HUES48 (cell line): ENCODE results near the gene RBM20.

Experiments used
- H3K27ac ChIP-seq: one replicate; pipeline ENCODE4 v1.7.0; 2013; ENCODE audit warnings: low read depth, low read length, inconsistent platforms
- H3K27me3 ChIP-seq: 2 replicates; pipeline ENCODE4 v1.6.1; 2013; ENCODE audit warnings: mild to moderate bottlenecking, low read length; ENCODE audit not compliant: control insufficient read depth, insufficient read depth
- H3K36me3 ChIP-seq: 2 replicates; pipeline ENCODE4 v1.6.1; 2013; ENCODE audit warnings: low read length; ENCODE audit not compliant: control insufficient read depth, insufficient read depth
- H3K4me1 ChIP-seq: 2 replicates; pipeline ENCODE4 v1.6.1; 2013; ENCODE audit warnings: mild to moderate bottlenecking, low read length; ENCODE audit not compliant: control insufficient read depth, insufficient read depth
- H3K4me3 ChIP-seq: 2 replicates; pipeline ENCODE4 v1.5.1; 2013; ENCODE audit warnings: mild to moderate bottlenecking, low read depth, low read length
- H3K9ac ChIP-seq: 2 replicates; pipeline ENCODE4 v1.6.1; 2013; ENCODE audit warnings: mild to moderate bottlenecking, low read depth, low read length, moderate library complexity
- H3K9me3 ChIP-seq: 2 replicates; pipeline ENCODE4 v1.6.1; 2013; ENCODE audit warnings: low read length; ENCODE audit not compliant: control insufficient read depth, insufficient read depth

The RBM20 gene

DNA sequence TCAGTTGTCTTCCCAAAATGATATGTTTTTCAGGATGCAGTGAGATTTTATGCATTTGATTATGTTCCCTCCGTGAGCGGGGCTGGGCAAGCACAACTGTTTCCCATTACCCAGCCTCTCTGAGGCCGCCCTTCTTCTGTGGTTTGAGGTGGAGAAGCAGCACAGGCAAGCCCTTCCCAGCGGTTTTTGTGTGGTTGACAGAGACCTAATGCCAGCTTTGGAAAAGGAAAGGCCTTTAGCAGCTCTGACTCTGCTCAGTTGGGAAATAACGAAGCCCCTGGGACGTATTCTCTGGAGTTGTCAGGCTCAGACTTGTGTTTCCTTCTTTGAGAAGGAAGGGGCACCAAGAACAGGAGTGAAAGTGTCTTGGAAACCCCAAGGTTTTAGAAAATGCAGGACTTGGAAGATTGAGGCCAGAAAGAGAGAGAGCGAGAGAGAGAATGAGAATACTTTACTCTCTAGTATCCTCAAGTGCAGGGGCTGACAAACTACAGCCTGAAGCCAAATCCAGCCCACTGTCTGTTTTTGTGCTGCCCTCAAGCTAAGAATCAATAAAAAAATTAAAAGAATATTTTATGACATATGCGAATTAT lies 207.0 kb downstream of the RBM20 start:
- Histone ChIP-seq H3K27me3 (no peaks in the 10 kb centered on the region), H3K36me3 (no peaks in the 10 kb centered on the region), H3K4me3 (no peak overlapping the region), H3K4me1 (no peaks in the 10 kb centered on the region), H3K9me3 (no peaks in the 10 kb centered on the region), H3K27ac (no peak overlapping the region), H3K9ac (no peak overlapping the region)

GRCh38 chr10:110852255-110852896 lies 208.2 kb downstream of the RBM20 start:
- no peaks in the 10 kb centered on the region for H3K36me3 ChIP-seq
- H3K9ac ChIP-seq = no peak overlapping the region
- no peak overlapping the region for H3K27ac ChIP-seq
- no peaks in the 10 kb centered on the region for H3K4me1 ChIP-seq
- no peaks in the 10 kb centered on the region for H3K27me3 ChIP-seq
- no peaks in the 10 kb centered on the region for H3K9me3 ChIP-seq
- H3K4me3 ChIP-seq = no peak overlapping the region

- Histone ChIP-seq H3K36me3 (no peaks in the 10 kb centered on the region), H3K27ac (no peak overlapping the region), H3K4me1 (no peaks in the 10 kb centered on the region), H3K27me3 (no peaks in the 10 kb centered on the region), H3K9me3 (no peaks in the 10 kb centered on the region), H3K9ac (no peak overlapping the region), H3K4me3 (no peak overlapping the region)
Measured at GRCh38 chr10:110852947-110853346, 208.8 kb downstream of the RBM20 start.

DNA sequence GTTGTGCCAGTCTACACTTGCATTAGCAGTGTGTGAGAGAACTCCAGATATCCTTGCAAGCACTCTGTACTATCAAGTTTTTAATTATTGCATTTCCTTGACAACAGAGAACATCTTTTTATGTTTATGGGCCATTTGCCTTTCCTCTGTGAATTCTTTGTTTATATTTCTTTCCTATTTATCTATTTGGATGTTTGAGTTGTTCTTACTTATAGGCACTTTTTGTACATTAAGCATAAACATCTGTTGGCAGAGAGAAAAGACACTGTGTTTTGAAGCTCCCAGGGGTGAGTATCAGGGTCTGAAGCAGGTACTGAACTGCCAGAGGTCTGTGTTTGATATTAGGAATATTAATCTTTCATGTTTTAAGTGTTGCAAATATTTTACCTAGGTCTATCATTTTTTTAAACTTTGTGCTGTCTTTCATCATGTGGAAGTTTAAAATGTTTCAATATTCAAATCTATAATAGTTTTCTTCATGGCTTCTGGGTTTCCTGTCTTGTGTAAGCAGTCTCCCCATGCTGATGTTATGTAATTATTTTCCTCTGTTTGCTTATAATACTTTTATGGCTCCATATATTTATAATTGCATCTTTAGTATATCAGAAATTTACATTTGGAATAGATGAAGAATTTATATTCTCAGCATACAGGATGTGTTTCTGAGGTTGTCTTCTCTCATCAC lies 209.9 kb downstream of the RBM20 start:
- no peak overlapping the region for H3K27ac ChIP-seq
- H3K27me3 ChIP-seq = no peaks in the 10 kb centered on the region
- H3K9ac ChIP-seq = no peak overlapping the region
- H3K4me3 ChIP-seq = no peak overlapping the region
- no peaks in the 10 kb centered on the region for H3K4me1 ChIP-seq
- H3K9me3 ChIP-seq = no peaks in the 10 kb centered on the region
- no peaks in the 10 kb centered on the region for H3K36me3 ChIP-seq

GRCh38 chr10:110857265-110858171 lies 213.4 kb downstream of the RBM20 start:
- Histone ChIP-seq H3K4me1 (no peaks in the 10 kb centered on the region), H3K27ac (no peak overlapping the region), H3K36me3 (no peaks in the 10 kb centered on the region), H3K9ac (no peak overlapping the region), H3K9me3 (no peaks in the 10 kb centered on the region), H3K27me3 (no peaks in the 10 kb centered on the region), H3K4me3 (no peak overlapping the region)

DNA sequence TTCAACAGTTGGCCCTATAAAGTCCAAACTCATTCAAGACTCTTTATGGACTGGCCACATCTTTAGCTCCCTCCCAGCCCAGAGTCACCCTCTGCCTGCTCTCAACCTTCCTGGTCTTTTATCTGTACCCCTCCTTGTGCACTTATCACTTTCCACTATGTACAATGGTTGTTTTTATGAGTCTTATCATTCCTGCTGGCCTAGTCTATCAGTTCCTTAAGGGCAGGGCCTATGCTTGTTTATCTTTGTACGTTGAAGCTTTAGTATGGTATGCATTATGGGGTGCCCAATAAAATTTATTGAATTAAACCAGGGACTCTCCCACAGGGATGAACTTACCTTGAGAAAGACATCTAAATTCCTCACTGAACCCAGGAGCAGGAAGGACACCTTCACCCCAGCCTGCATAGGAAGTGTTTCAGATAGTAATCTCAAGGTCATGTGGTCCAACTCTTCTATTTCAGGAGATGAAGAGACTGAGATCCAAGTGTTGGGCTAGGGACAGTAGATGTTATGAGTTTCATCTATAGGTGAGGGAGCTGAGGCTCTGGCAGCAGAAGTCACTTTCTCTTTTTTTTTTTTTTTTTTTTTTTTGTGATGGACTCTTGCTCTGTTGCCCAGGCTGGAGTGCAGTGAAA lies 214.3 kb downstream of the RBM20 start:
- H3K27me3 ChIP-seq = no peaks in the 10 kb centered on the region
- no peaks in the 10 kb centered on the region for H3K36me3 ChIP-seq
- H3K27ac ChIP-seq = no peak overlapping the region
- H3K4me3 ChIP-seq = no peak overlapping the region
- H3K9me3 ChIP-seq = no peaks in the 10 kb centered on the region
- H3K4me1 ChIP-seq = no peaks in the 10 kb centered on the region
- H3K9ac ChIP-seq = no peak overlapping the region

- no peak overlapping the region for H3K27ac ChIP-seq
- H3K4me1 ChIP-seq = no peaks in the 10 kb centered on the region
- H3K36me3 ChIP-seq = no peaks in the 10 kb centered on the region
- H3K9ac ChIP-seq = no peak overlapping the region
- no peaks in the 10 kb centered on the region for H3K9me3 ChIP-seq
- no peak overlapping the region for H3K4me3 ChIP-seq
- H3K27me3 ChIP-seq = no peaks in the 10 kb centered on the region
Measured at GRCh38 chr10:110859206-110859972, 215.3 kb downstream of the RBM20 start.

DNA sequence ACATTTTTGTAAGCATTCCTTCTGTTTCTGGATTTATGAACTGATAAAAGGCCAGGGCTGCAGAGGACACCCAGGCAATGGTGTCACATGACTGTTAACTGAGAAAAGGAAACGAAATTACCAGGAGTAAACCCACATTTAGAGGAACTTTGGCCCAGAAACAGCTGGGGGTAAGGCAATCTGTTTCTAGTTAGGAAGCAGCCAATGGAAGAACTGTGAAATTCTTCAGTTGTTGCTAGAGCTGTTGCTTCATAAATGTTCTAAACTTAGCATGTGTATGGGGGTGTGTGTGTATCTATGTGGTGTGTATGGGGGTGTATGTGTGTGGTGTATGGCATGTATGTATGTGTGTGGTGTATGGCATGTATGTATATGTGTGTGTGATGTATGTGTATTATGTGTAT lies 215.8 kb downstream of the RBM20 start:
- Histone ChIP-seq H3K9ac (no peak overlapping the region), H3K27me3 (no peaks in the 10 kb centered on the region), H3K4me3 (no peak overlapping the region), H3K36me3 (no peaks in the 10 kb centered on the region), H3K4me1 (no peaks in the 10 kb centered on the region), H3K27ac (no peak overlapping the region), H3K9me3 (no peaks in the 10 kb centered on the region)

GRCh38 chr10:110860576-110861241 lies 216.6 kb downstream of the RBM20 start:
- Histone ChIP-seq H3K9me3 (no peaks in the 10 kb centered on the region), H3K36me3 (no peaks in the 10 kb centered on the region), H3K27me3 (no peaks in the 10 kb centered on the region), H3K9ac (no peak overlapping the region), H3K27ac (no peak overlapping the region), H3K4me3 (no peak overlapping the region), H3K4me1 (no peaks in the 10 kb centered on the region)

GRCh38 chr10:110861476-110861875 lies 217.3 kb downstream of the RBM20 start:
- H3K27me3 ChIP-seq = no peaks in the 10 kb centered on the region
- no peaks in the 10 kb centered on the region for H3K4me1 ChIP-seq
- no peak overlapping the region for H3K9ac ChIP-seq
- no peak overlapping the region for H3K27ac ChIP-seq
- no peak overlapping the region for H3K4me3 ChIP-seq
- H3K9me3 ChIP-seq = no peaks in the 10 kb centered on the region
- no peaks in the 10 kb centered on the region for H3K36me3 ChIP-seq
